ENCODE results near the gene ISM2. TPM values are rescaled to one million over a fixed set of nuclear protein-coding genes. Genes with fewer than 3 reads are reported as not detected.

Gene ISM2
- total RNA-seq, 1 donor from 2014 or later, result 0.39 TPM

DNA sequence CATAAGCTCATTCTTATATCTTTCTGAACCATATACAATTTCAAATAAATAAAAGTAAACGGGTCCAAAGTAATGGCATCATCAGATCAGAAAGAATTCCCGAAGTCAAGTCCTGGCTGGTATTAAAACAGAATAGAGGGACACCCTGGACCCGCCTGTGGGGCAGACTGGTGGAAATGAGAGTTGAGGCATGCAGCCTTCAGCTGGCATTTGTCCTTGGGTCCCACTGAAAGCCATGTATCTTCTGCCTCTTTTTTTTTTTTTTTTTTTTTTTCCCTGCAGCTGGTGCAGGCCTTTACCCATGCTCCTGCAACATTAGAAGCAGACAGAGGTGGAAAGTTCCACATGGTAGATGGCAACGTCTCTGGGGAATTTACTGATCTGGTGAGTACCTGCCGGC is 30.8 kb downstream of the ISM2 start:
- no peak overlapping the region for H2AFZ ChIP-seq (ENCODE audit: low read depth, low read length)
- H3K4me2 ChIP-seq (ENCODE audit: low read length), result no peak overlapping the region
- H3K36me3 Mint-ChIP-seq (ENCODE audit: low read depth, unreplicated experiment), result peaks cover 19% of the 10 kb centered on the region
- H3K4me3 Mint-ChIP-seq (ENCODE audit: unreplicated experiment), result no peak overlapping the region
- no peak overlapping the region for H3K4me3 ChIP-seq (ENCODE audit: insufficient read depth, low read depth, low read length)
- peaks cover 8% of the 10 kb centered on the region for H3K27me3 ChIP-seq (ENCODE audit: insufficient read depth, low read length)
- no peaks in the 10 kb centered on the region for H3K9me3 ChIP-seq (ENCODE audit: insufficient read depth, low read depth, low read length)
- DNase-seq (ENCODE audit: low read depth) (no peak), FAIRE-seq (no peak)
- H4K20me1 ChIP-seq (ENCODE audit: insufficient read depth, low read length), result peaks cover 12% of the 10 kb centered on the region
- H3K79me2 ChIP-seq (ENCODE audit: insufficient read depth, low read length), result no peaks in the 10 kb centered on the region
- H3K27ac ChIP-seq (ENCODE audit: low read depth, low read length), result no peak overlapping the region
- no peaks in the 10 kb centered on the region for H3K9me3 Mint-ChIP-seq (ENCODE audit: unreplicated experiment)
- H3K36me3 ChIP-seq (ENCODE audit: insufficient read depth, low read length), result peaks cover 50% of the 10 kb centered on the region
- TF ChIP-seq, protein P1, sequence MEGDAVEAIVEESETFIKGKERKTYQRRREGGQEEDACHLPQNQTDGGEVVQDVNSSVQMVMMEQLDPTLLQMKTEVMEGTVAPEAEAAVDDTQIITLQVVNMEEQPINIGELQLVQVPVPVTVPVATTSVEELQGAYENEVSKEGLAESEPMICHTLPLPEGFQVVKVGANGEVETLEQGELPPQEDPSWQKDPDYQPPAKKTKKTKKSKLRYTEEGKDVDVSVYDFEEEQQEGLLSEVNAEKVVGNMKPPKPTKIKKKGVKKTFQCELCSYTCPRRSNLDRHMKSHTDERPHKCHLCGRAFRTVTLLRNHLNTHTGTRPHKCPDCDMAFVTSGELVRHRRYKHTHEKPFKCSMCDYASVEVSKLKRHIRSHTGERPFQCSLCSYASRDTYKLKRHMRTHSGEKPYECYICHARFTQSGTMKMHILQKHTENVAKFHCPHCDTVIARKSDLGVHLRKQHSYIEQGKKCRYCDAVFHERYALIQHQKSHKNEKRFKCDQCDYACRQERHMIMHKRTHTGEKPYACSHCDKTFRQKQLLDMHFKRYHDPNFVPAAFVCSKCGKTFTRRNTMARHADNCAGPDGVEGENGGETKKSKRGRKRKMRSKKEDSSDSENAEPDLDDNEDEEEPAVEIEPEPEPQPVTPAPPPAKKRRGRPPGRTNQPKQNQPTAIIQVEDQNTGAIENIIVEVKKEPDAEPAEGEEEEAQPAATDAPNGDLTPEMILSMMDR (IDR thresholded peaks at IDR 0.05; ENCODE audit: insufficient read depth, low read depth, low read length), result no peak
- TF ChIP-seq EZH2 (IDR thresholded peaks at IDR 0.05; ENCODE audit: insufficient read depth, low read length), result no peak
- H3K4me1 ChIP-seq (ENCODE audit: insufficient read depth, low read length), result no peaks in the 10 kb centered on the region
- H3K27ac Mint-ChIP-seq (ENCODE audit: unreplicated experiment), result no peak overlapping the region
- no peak overlapping the region for H3K9ac ChIP-seq (ENCODE audit: low read length)
- no peaks in the 10 kb centered on the region for H3K4me1 Mint-ChIP-seq (ENCODE audit: low read depth, unreplicated experiment)
- peaks cover 5% of the 10 kb centered on the region for H3K27me3 Mint-ChIP-seq (ENCODE audit: low read depth, unreplicated experiment)

DNA sequence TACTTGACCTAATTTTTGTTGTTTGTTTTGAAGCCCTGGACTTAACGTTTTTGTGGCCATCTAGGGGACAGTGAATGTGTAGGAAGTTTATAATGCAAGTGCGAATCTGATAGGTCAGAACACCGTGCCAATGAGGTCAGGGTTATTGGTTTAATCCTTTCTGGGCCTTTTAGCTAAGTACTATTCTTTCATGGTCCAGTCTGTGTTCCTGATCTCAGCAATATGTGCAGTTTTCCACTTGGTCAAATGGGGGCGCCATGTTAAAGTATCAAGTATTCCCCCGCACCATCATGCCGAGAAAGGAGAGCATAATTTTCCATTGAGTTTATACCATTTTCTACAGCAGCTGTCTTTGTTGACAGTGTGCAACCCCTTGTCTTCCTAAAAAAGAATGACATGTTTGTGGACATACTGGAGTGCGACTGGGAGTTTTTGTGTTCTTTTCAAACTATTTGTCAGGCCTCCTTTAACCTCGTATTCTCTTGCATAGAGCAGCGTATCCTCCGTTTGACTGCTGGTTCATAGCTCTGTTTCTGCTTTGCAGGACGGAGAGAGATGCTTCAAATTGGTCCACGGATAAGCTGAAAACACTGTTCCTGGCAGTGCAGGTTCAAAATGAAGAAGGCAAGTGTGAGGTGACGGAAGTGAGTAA is 39.4 kb downstream of the ISM2 start:
- peak; percentile 39 for DNase-seq (ENCODE audit: low read depth)
- Mint-ChIP-seq H3K27me3 (ENCODE audit: low read depth, unreplicated experiment) (no peaks in the 10 kb centered on the region), H3K9me3 (ENCODE audit: unreplicated experiment) (no peaks in the 10 kb centered on the region), H3K4me3 (ENCODE audit: unreplicated experiment) (peak overlapping the region; percentile 100), H3K27ac (ENCODE audit: unreplicated experiment) (peak overlapping the region; percentile 75), H3K36me3 (ENCODE audit: low read depth, unreplicated experiment) (peaks cover 2% of the 10 kb centered on the region), H3K4me1 (ENCODE audit: low read depth, unreplicated experiment) (peaks cover 8% of the 10 kb centered on the region)
- H3K4me2 ChIP-seq (ENCODE audit: low read length), result peak overlapping the region; percentile 92
- no peak for FAIRE-seq
- H4K20me1 ChIP-seq (ENCODE audit: insufficient read depth, low read length), result peaks cover 55% of the 10 kb centered on the region
- no peak overlapping the region for H3K27ac ChIP-seq (ENCODE audit: low read depth, low read length)
- no peaks in the 10 kb centered on the region for H3K27me3 ChIP-seq (ENCODE audit: insufficient read depth, low read length)
- peaks cover 16% of the 10 kb centered on the region for H3K4me1 ChIP-seq (ENCODE audit: insufficient read depth, low read length)
- TF ChIP-seq, protein P1 (IDR thresholded peaks at IDR 0.05; ENCODE audit: insufficient read depth, low read depth, low read length), result peak; percentile 72
- no peak for TF ChIP-seq EZH2 (IDR thresholded peaks at IDR 0.05; ENCODE audit: insufficient read depth, low read length)
- no peak overlapping the region for H2AFZ ChIP-seq (ENCODE audit: low read depth, low read length)
- peak overlapping the region; percentile 94 for H3K9ac ChIP-seq (ENCODE audit: low read length)
- H3K9me3 ChIP-seq (ENCODE audit: insufficient read depth, low read depth, low read length), result no peaks in the 10 kb centered on the region
- H3K4me3 ChIP-seq (ENCODE audit: insufficient read depth, low read depth, low read length), result peak overlapping the region; percentile 89
- peaks cover 65% of the 10 kb centered on the region for H3K79me2 ChIP-seq (ENCODE audit: insufficient read depth, low read length)
- peaks cover 32% of the 10 kb centered on the region for H3K36me3 ChIP-seq (ENCODE audit: insufficient read depth, low read length)

Data from astrocyte (in vitro differentiated cells and primary cell).